Ascending aorta (tissue), 2 donors: ENCODE data around the gene KLHDC7B. TPM values are rescaled to one million over a fixed set of nuclear protein-coding genes. Genes with fewer than 3 reads are reported as not detected.

Experiments
- DNase-seq, 2 donors: peaks; one replicate each; pipeline ENCODE4 v3.0.0-alpha.2; 2019; ENCODE audit warnings: low spot score in 2 of 2
- H3K27ac ChIP-seq, 2 donors: fragments of 200-600 bp; sonication (generic); one replicate each; pipeline ENCODE4 v1.5.1; 2016 to 2017; ENCODE audit warnings: mild to moderate bottlenecking in 1 of 2
- H3K27me3 ChIP-seq: fragments of 200-600 bp; sonication (generic); one replicate; pipeline ENCODE4 v1.5.1; 2017
- H3K36me3 ChIP-seq, 2 donors: fragments of 200-600 bp; sonication (generic); one replicate each; pipeline ENCODE4 v1.5.1; 2016
- H3K4me1 ChIP-seq, 2 donors: fragments of 200-600 bp; sonication (generic); one replicate each; pipeline ENCODE4 v1.5.1; 2016 to 2017; ENCODE audit warnings: mild to moderate bottlenecking in 1 of 2
- H3K4me3 ChIP-seq, 2 donors: fragments of 200-600 bp; sonication (generic); one replicate each; pipeline ENCODE4 v1.5.1; 2016 to 2017; ENCODE audit warnings: mild to moderate bottlenecking in 1 of 2
- H3K9me3 ChIP-seq, 2 donors: fragments of 200-600 bp; sonication (generic); one replicate each; pipeline ENCODE4 v1.5.1; 2016
- CTCF ChIP-seq, 3 experiments: fragments of 200-600 bp in 2 of 3; fragments of 450-650 bp in 1 of 3; sonication (generic) in 2 of 3; IDR thresholded peaks; one replicate each; pipeline ENCODE4 v1.5.1; 2016 to 2019; ENCODE audit warnings: antibody characterized with exemption in 3 of 3, mild to moderate bottlenecking in 1 of 3, moderate library complexity in 1 of 3
- intact Hi-C: fragments of 100-400 bp; cut with DNase I; formaldehyde crosslinking; loops from one replicate; pipeline ENCODE4 v1.15.1; 2023
- total RNA-seq: library from RNA; depleted of rRNA; stranded (reverse); fragments of >200 nt; gene quantifications from one replicate; pipeline ENCODE4 v1.1.0, GENCODE V29; 2016

Gene KLHDC7B
- total RNA-seq, 1 donor from 2014 or later, result not detected

GRCh38 chr22:50505776-50506610, 39.7 kb upstream of the KLHDC7B start:
- Histone ChIP-seq H3K27ac (no peak overlapping the region), H3K36me3 (peaks cover 32 to 38% of the 10 kb centered on the region in 2 donors), H3K9me3 (no peaks in the 10 kb centered on the region), H3K4me1 (peaks cover 10 to 20% of the 10 kb centered on the region in 2 donors), H3K27me3 (no peaks in the 10 kb centered on the region), H3K4me3 (peak overlapping the region; percentile 83 to 94)
- DNase-seq, result no peak
- no peak for TF ChIP-seq CTCF (IDR thresholded peaks at IDR 0.05)
- intact Hi-C loops, result loop anchor here (2.0 to 10.0 kb wide), 4 partner anchors 56 to 541 kb away; partner anchors contain the start of genes PIM3, SELENOO, SYCE3 and TUBGCP6

DNA sequence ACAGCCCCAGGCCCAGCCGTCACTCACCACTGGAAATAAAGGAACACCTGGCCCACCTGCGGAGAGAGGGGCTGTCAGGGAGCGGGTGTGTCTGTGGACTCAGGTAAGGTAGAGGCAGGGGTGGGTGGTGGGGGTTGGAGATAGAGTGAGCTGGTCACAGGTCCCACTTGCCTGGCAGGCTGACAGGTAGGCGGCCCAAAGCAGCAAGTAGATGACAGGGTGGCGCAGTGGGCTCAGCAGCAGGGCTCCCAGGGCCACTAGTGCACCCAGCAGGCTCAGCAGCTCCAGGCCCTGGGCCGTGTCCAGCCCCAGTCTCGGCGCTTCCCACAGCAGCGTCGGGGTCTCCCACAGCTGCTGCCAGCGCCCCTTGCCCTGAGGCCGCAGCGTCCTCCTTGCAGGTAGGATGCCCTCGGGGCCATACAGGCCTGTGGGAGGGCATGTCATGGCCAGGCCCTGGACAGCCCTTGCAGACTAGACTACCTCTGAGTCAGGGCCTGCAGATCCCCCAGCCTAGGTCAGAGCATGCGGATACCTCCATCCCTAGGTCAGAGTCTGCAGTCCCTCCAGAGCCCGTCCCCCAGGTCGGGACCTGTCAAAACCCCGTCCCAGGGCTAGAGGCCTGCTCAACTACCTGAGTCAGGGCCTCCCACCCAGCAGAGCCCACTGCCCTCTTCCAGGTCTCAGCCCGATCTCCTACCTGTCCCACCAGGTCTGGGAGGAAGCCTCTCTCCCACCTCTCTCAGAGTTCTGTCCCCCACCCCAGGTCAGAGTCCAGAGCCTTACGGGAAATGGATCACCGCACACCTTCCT, 38.9 kb upstream of the KLHDC7B start:
- H3K27me3 ChIP-seq, result no peaks in the 10 kb centered on the region
- H3K27ac ChIP-seq, result peak overlapping the region; percentile 80 to 89
- H3K36me3 ChIP-seq, result peaks cover 32 to 39% of the 10 kb centered on the region in 2 donors
- DNase-seq, result no peak
- H3K4me3 ChIP-seq, result peak overlapping the region; percentile 83 to 94
- H3K9me3 ChIP-seq, result no peaks in the 10 kb centered on the region
- H3K4me1 ChIP-seq, result peaks cover 10 to 20% of the 10 kb centered on the region in 2 donors
- no peak for TF ChIP-seq CTCF (IDR thresholded peaks at IDR 0.05)
- intact Hi-C loops, result loop anchor here (1.0 to 10.0 kb wide), 6 partner anchors 32 to 542 kb away; partner anchors contain the start of genes ARSA, PIM3, SBF1 and SELENOO

DNA sequence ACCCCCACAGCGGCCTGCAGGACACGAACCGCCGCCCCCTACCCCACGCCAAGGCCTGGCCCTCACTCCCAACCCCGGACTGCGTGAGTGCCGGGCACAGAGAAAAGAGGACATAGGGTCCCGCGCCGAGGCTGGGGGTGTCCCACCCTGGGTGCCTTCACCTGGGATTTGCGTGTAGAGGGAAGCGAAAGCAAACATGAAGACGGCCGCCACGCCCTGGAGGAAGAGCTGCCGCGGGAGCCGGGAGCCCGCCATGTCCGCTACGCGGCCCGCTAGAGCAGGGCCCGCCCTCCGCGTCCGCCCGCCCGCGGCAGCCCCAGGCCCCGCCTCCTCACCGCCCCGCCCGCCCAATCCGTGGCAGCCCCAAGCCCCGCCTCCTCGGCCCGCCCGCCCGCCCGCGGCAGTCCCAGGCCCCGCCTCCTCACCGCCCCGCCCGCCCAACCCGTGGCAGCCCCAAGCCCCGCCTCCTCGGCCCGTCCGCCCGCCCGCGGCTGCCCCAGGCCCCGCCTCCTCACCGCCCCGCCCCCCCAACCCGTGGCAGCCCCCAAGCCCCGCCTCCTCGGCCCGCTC, 38.2 kb upstream of the KLHDC7B start, which contains the start of gene LMF2:
Gene LMF2 (minus strand): TSS at position 282 of the 570 bp plus-strand sequence. CDS start 27 bp downstream, at position 255.
- peak within 1 kb of the TSS; percentile 83 to 94 for H3K4me3 ChIP-seq
- H3K36me3 ChIP-seq, result peaks cover 32 to 41% of the 10 kb centered on the region in 2 donors
- intact Hi-C loops, result loop anchor here (1.0 to 10.0 kb wide), 6 partner anchors 32 to 543 kb away; partner anchors contain the start of genes ARSA, PIM3, SBF1 and SELENOO
- no peak for TF ChIP-seq CTCF (IDR thresholded peaks at IDR 0.05)
- no peaks in the 10 kb centered on the region for H3K27me3 ChIP-seq
- H3K4me1 ChIP-seq, result peaks cover 10 to 20% of the 10 kb centered on the region in 2 donors
- DNase-seq, result peak in 1 of 2 donors; percentile 92
- peak within 1 kb of the TSS; percentile 80 to 97 for H3K27ac ChIP-seq
- H3K9me3 ChIP-seq, result no peaks in the 10 kb centered on the region

DNA sequence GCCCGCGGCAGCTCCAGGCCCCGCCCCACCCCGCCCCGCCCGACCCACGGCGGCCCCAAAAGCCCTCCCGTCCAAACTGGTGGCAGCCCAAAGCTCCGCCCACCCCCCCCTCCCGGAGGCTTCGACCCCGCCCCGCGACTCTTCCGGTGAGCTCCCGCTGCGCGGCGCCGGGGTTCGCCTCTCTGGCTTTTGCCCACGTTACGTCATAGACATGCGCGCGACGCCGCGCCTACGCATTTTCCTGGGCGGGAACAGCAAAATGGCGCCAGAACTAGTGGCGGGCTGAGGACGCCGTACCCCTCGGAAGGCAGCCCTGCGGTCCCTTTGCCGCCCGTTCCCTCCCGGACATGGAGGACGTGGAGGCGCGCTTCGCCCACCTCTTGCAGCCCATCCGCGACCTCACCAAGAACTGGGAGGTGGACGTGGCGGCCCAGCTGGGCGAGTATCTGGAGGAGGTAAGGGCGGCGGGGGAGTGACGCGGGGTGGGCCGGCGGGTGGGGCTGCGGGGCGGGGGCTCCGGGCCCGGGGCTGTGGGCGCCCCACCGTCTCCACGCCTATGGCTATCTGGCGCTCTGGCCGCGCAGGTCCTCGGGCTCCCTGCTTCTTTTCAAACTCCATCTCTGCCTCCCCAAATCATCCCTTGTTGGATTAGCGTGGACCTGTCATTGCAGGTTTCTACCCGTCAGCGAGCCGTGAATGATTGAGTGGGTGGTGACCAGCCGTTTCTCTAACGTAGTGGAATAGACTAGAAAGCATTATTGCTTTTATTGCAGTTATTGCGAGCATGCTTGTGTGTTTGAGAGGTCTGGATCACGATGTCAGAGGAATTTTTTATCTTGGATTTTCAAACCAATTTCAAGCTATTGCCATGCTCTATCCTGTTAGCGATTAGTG, 37.5 kb upstream of the KLHDC7B start, which contains the start of gene NCAPH2:
Gene NCAPH2 (plus strand): TSS at position 234 of the 894 bp plus-strand sequence. CDS start 114 bp downstream, at position 348.
- H3K27ac ChIP-seq, result peak within 1 kb of the TSS; percentile 80 to 97
- DNase-seq, result peak; percentile 70 to 97
- H3K4me1 ChIP-seq, result peaks cover 10 to 20% of the 10 kb centered on the region in 2 donors
- H3K36me3 ChIP-seq, result peaks cover 26 to 34% of the 10 kb centered on the region in 2 donors
- no peak for TF ChIP-seq CTCF (IDR thresholded peaks at IDR 0.05)
- intact Hi-C loops, result loop anchor here (1.0 to 10.0 kb wide), 8 partner anchors 17 to 543 kb away; partner anchors contain the start of genes ARSA, CHKB, PIM3 and SBF1
- peak within 1 kb of the TSS; percentile 83 to 94 for H3K4me3 ChIP-seq
- no peaks in the 10 kb centered on the region for H3K27me3 ChIP-seq
- no peaks in the 10 kb centered on the region for H3K9me3 ChIP-seq
